Measurements from ENCODE around the gene MAN2C1. TPM values are rescaled to one million over a fixed set of nuclear protein-coding genes. Genes with fewer than 3 reads are reported as not detected.
"Not testable (repeated sequence)": the region's sequence is repeated elsewhere in the genome, so short reads cannot be mapped to it uniquely, and the experiment has no call there.

MAN2C1 gene
- total and polyA plus RNA-seq, 9 of the 15 experiments (the other 6 are each of a cell fraction or from before 2014, with no cell fraction given), result 2.0 to 141 (median 39.9) TPM

- no peak for TF ChIP-seq SNAPC5 (CRISPR knock-in tag; IDR thresholded peaks at IDR 0.05)
- TF ChIP-seq ZNF316 (IDR thresholded peaks at IDR 0.05), result peak; percentile 25; the same call in 1 of the 2 replicates
Observed at GRCh38 chr15:75335313-75335704, 33.1 kb downstream of the MAN2C1 start (continued).

GRCh38 chr15:75333654-75334419, 34.6 kb downstream of the MAN2C1 start:
- H3K9ac ChIP-seq (ENCODE audit: insufficient read depth in 1 of 2, low read depth in 2 of 2, low read length in 2 of 2); H3K36me3 ChIP-seq (ENCODE audit: control insufficient read depth, insufficient read depth, low read length); H3K4me3 ChIP-seq; H3K9me1 ChIP-seq (ENCODE audit: control insufficient read depth, insufficient read depth, low read length); H2AFZ ChIP-seq (ENCODE audit: low read depth, low read length); ATAC-seq; DNase-seq (ENCODE audit: extremely low read depth in 1 of 4, low spot score in 3 of 4); intact Hi-C loops (cut with micrococcal nuclease); H3K4me2 ChIP-seq (ENCODE audit: insufficient read depth, low read length); H4K20me1 ChIP-seq (replicated peaks; ENCODE audit: control insufficient read depth, insufficient read depth, low read length); H3K27ac ChIP-seq (ENCODE audit: extremely low read depth, low read depth, low read length); CTCF ChIA-PET (ENCODE audit: low intra/inter-chr PET ratio); FAIRE-seq; H3K9me3 ChIP-seq (replicated peaks; ENCODE audit: control insufficient read depth, insufficient read depth, low read depth, low read length); H3K27me3 ChIP-seq (ENCODE audit: control insufficient read depth in 2 of 2, insufficient read depth in 2 of 2, low read length in 2 of 2); in situ Hi-C loops (cut with MboI); POLR2A ChIA-PET; BruUV-seq (replicated peaks): not testable (repeated sequence)
- Histone ChIP-seq H3K4me1 (replicated peaks in 1 of 2; ENCODE audit: control insufficient read depth in 2 of 2, insufficient read depth in 2 of 2, low read length in 2 of 2) (peaks cover 10 to 14% of the 10 kb centered on the region in 2 experiments; a peak in 4 of 5 replicates), H3K79me2 (ENCODE audit: control insufficient read depth, insufficient read depth, low read length) (peaks cover 11% of the 10 kb centered on the region)
- 82% methylated on average over 8 of the region's 15 CpGs for WGBS (ENCODE audit: insufficient coverage, low coverage, missing lambda C conversion rate)

- H3K4me3 ChIP-seq; H2AFZ ChIP-seq (ENCODE audit: low read depth, low read length); ATAC-seq; H3K27ac ChIP-seq (ENCODE audit: extremely low read depth, low read depth, low read length); FAIRE-seq; H3K27me3 ChIP-seq (ENCODE audit: control insufficient read depth in 2 of 2, insufficient read depth in 2 of 2, low read length in 2 of 2); H3K9me1 ChIP-seq (ENCODE audit: control insufficient read depth, insufficient read depth, low read length); H3K4me2 ChIP-seq (ENCODE audit: insufficient read depth, low read length); H3K9me3 ChIP-seq (replicated peaks; ENCODE audit: control insufficient read depth, insufficient read depth, low read depth, low read length); H3K9ac ChIP-seq (ENCODE audit: insufficient read depth in 1 of 2, low read depth in 2 of 2, low read length in 2 of 2); DNase-seq (ENCODE audit: extremely low read depth in 1 of 4, low spot score in 3 of 4); in situ Hi-C loops (cut with MboI); H4K20me1 ChIP-seq (replicated peaks; ENCODE audit: control insufficient read depth, insufficient read depth, low read length); intact Hi-C loops (cut with micrococcal nuclease); POLR2A ChIA-PET; BruUV-seq (replicated peaks); H3K36me3 ChIP-seq (ENCODE audit: control insufficient read depth, insufficient read depth, low read length); CTCF ChIA-PET (ENCODE audit: low intra/inter-chr PET ratio): not testable (repeated sequence)
- TF ChIP-seq CHD2 (IDR thresholded peaks at IDR 0.05; ENCODE audit: low read depth, low read length), result peak; percentile 79
- peaks cover 10 to 13% of the 10 kb centered on the region in 2 experiments; a peak in 4 of 5 replicates for H3K4me1 ChIP-seq (replicated peaks in 1 of 2; ENCODE audit: control insufficient read depth in 2 of 2, insufficient read depth in 2 of 2, low read length in 2 of 2)
- peaks cover 11% of the 10 kb centered on the region for H3K79me2 ChIP-seq (ENCODE audit: control insufficient read depth, insufficient read depth, low read length)
- WGBS (ENCODE audit: insufficient coverage, low coverage, missing lambda C conversion rate), result 18% methylated on average over 7 of the region's 7 CpGs
Observed at GRCh38 chr15:75332093-75332492, 36.3 kb downstream of the MAN2C1 start.
